Mesenchymal stem cell (in vitro differentiated cells and primary cell): ENCODE data around the gene CD177.
"Not testable (repeated sequence)": the region's sequence is repeated elsewhere in the genome, so short reads cannot be mapped to it uniquely, and the experiment has no call there.

Source experiments
- DNase-seq: peaks from one replicate; pipeline ENCODE4 v3.0.0-alpha.2; 2013
- H2AFZ ChIP-seq: one replicate; pipeline ENCODE4 v1.6.1; 2013; ENCODE audit warnings: low read depth, mild to moderate bottlenecking, control low read depth, inconsistent platforms, low read length, moderate library complexity
- H2AK5ac ChIP-seq: 2 replicates; pipeline ENCODE4 v1.6.1; 2013; ENCODE audit warnings: low read length, moderate library complexity, mild to moderate bottlenecking, inconsistent platforms; ENCODE audit not compliant: severe bottlenecking
- H2BK120ac ChIP-seq: one replicate; pipeline ENCODE4 v1.6.1; 2013; ENCODE audit warnings: low read depth, mild to moderate bottlenecking, inconsistent platforms, low read length, moderate library complexity
- H2BK12ac ChIP-seq, 2 experiments: one replicate each; pipeline ENCODE4 v1.6.1; 2013; ENCODE audit warnings: inconsistent platforms in 2 of 2, low read length in 2 of 2, mild to moderate bottlenecking in 2 of 2, moderate library complexity in 2 of 2, control low read depth in 1 of 2
- H2BK15ac ChIP-seq: one replicate; pipeline ENCODE4 v1.6.1; 2013; ENCODE audit warnings: mild to moderate bottlenecking, low read depth, inconsistent platforms; ENCODE audit not compliant: poor library complexity, severe bottlenecking
- H2BK5ac ChIP-seq: 2 replicates; pipeline ENCODE4 v1.6.1; 2013; ENCODE audit warnings: low read depth, mild to moderate bottlenecking, low read length, control low read depth, inconsistent platforms; ENCODE audit not compliant: poor library complexity, severe bottlenecking
- H3K14ac ChIP-seq, 2 experiments: one replicate each; pipeline ENCODE4 v1.6.1; 2013; ENCODE audit warnings: inconsistent platforms in 2 of 2, low read length in 2 of 2, control low read depth in 1 of 2, mild to moderate bottlenecking in 1 of 2, moderate library complexity in 1 of 2
- H3K18ac ChIP-seq, 2 experiments: one replicate each; pipeline ENCODE4 v1.6.1; 2013; ENCODE audit warnings: inconsistent platforms in 2 of 2, low read length in 2 of 2, control low read depth in 1 of 2, low read depth in 1 of 2, mild to moderate bottlenecking in 1 of 2
- H3K23ac ChIP-seq, 2 experiments: one replicate each; pipeline ENCODE4 v1.6.1; 2013; ENCODE audit warnings: inconsistent platforms in 2 of 2, low read length in 2 of 2, mild to moderate bottlenecking in 2 of 2, moderate library complexity in 2 of 2, control low read depth in 1 of 2
- H3K27ac ChIP-seq: 2 replicates; pipeline ENCODE4 v1.5.1; 2013; ENCODE audit warnings: mild to moderate bottlenecking, moderate library complexity, low read length, control low read depth, inconsistent platforms; ENCODE audit not compliant: poor library complexity, severe bottlenecking
- H3K27me3 ChIP-seq, 2 experiments: 2 replicates each; pipeline versions ENCODE4 v1.6.1 to v1.7.0; 2013; ENCODE audit warnings: low read length in 2 of 2, mild to moderate bottlenecking in 2 of 2, moderate library complexity in 2 of 2, control low read depth in 1 of 2, inconsistent platforms in 1 of 2; ENCODE audit not compliant: control insufficient read depth in 1 of 2, insufficient read depth in 1 of 2
- H3K36me3 ChIP-seq, 2 experiments: 2 replicates each; pipeline versions ENCODE4 v1.6.1 to v1.7.0; 2013; ENCODE audit warnings: low read length in 2 of 2, control low read depth in 1 of 2, inconsistent platforms in 1 of 2, low read depth in 1 of 2, mild to moderate bottlenecking in 1 of 2; ENCODE audit not compliant: insufficient read depth in 2 of 2, control insufficient read depth in 1 of 2
- H3K4ac ChIP-seq, 2 experiments: one replicate each; pipeline ENCODE4 v1.6.1; 2013; ENCODE audit warnings: inconsistent platforms in 2 of 2, low read length in 2 of 2, mild to moderate bottlenecking in 2 of 2, moderate library complexity in 2 of 2, control low read depth in 1 of 2, low read depth in 1 of 2
- H3K4me1 ChIP-seq: 2 replicates; pipeline ENCODE4 v1.6.1; 2013; ENCODE audit warnings: low read depth, low read length, control low read depth; ENCODE audit not compliant: control insufficient read depth, insufficient read depth
- H3K4me2 ChIP-seq: 2 replicates; pipeline ENCODE4 v1.6.1; 2013; ENCODE audit warnings: low read length, mild to moderate bottlenecking, inconsistent platforms; ENCODE audit not compliant: poor library complexity, severe bottlenecking
- H3K4me3 ChIP-seq, 2 experiments: 2 replicates each; pipeline versions ENCODE4 v1.5.1 to v1.7.0; 2013; ENCODE audit warnings: low read length in 2 of 2, mild to moderate bottlenecking in 2 of 2, control low read depth in 1 of 2, low read depth in 1 of 2; ENCODE audit not compliant: insufficient read depth in 1 of 2
- H3K79me1 ChIP-seq: replicated peaks from 2 replicates; pipeline ENCODE4 v1.6.1; 2013; ENCODE audit warnings: mild to moderate bottlenecking, control low read depth, low read length, inconsistent platforms; ENCODE audit not compliant: poor library complexity, severe bottlenecking
- H3K9ac ChIP-seq: 2 replicates; pipeline ENCODE4 v1.7.0; 2013; ENCODE audit warnings: mild to moderate bottlenecking, low read length, moderate library complexity
- H3K9me3 ChIP-seq: 2 replicates; pipeline ENCODE4 v1.7.0; 2013; ENCODE audit warnings: mild to moderate bottlenecking, low read length; ENCODE audit not compliant: control insufficient read depth
- H4K8ac ChIP-seq: one replicate; pipeline ENCODE4 v1.6.1; 2013; ENCODE audit warnings: inconsistent platforms, mild to moderate bottlenecking, low read length, moderate library complexity
- H4K91ac ChIP-seq: one replicate; pipeline ENCODE4 v1.6.1; 2013; ENCODE audit warnings: mild to moderate bottlenecking, low read length, inconsistent platforms
- WGBS: methylation state at CpG from one replicate; pipeline ENCODE4 v1.1.7; 2013; ENCODE audit warnings: mixed read lengths; 5-methylcytosine and 5-hydroxymethylcytosine counted together

CD177 gene

GRCh38 chr19:43329049-43329448 lies 24.4 kb upstream of the CD177 start:
- not testable (repeated sequence) for H3K4me2 ChIP-seq, H3K4me1 ChIP-seq, H2AFZ ChIP-seq, H2AK5ac ChIP-seq, H3K9me3 ChIP-seq, H3K27ac ChIP-seq, H3K18ac ChIP-seq, H3K9ac ChIP-seq, H3K79me1 ChIP-seq, H2BK15ac ChIP-seq, H3K14ac ChIP-seq, H3K4me3 ChIP-seq, H3K23ac ChIP-seq, H2BK5ac ChIP-seq, H2BK120ac ChIP-seq, H2BK12ac ChIP-seq, DNase-seq, H4K91ac ChIP-seq, H3K36me3 ChIP-seq, H3K4ac ChIP-seq, H3K27me3 ChIP-seq, H4K8ac ChIP-seq
- WGBS = 54% methylated on average over 4 of the region's 4 CpGs

DNA sequence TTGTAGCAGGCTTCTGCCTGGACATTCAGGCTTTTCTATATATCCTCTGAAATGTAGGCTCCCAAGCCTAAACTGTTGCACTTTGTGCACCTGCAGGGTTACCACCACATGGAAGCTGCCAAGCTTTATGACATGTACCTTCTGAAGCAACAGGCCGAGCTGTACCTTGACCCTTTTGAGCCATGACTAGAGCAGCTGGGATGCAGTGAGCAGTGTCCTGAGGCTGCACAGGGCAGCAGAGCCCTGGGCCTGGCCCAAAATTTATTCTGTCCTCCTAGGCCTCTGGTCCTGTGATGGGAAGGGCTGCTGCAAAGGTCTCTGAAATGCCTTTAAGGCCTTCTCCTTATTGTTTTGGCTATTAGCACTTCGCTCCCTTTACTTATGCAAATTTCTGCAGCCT lies 23.5 kb upstream of the CD177 start:
- Histone ChIP-seq H3K9me3 (no peaks in the 10 kb centered on the region), H3K4me1 (no peaks in the 10 kb centered on the region), H2BK15ac (no peak overlapping the region), H3K4me3 (no peak overlapping the region), H3K9ac (no peak overlapping the region), H3K4me2 (no peak overlapping the region), H3K18ac (no peak overlapping the region), H2BK12ac (no peak overlapping the region), H2AFZ (no peak overlapping the region), H2BK120ac (no peak overlapping the region), H3K4ac (no peak overlapping the region), H2BK5ac (no peak overlapping the region), H4K8ac (no peak overlapping the region), H3K23ac (no peak overlapping the region), H3K14ac (no peak overlapping the region), H2AK5ac (no peak overlapping the region), H3K27me3 (no peaks in the 10 kb centered on the region), H3K36me3 (no peaks in the 10 kb centered on the region), H4K91ac (no peak overlapping the region), H3K27ac (no peak overlapping the region), H3K79me1 (no peaks in the 10 kb centered on the region)
- WGBS = 77% methylated on average over 2 of the region's 2 CpGs
- no peak for DNase-seq

GRCh38 chr19:43330726-43331434 lies 22.6 kb upstream of the CD177 start:
- 55% methylated on average over 11 of the region's 11 CpGs for WGBS
- H3K27me3 ChIP-seq = no peaks in the 10 kb centered on the region

DNA sequence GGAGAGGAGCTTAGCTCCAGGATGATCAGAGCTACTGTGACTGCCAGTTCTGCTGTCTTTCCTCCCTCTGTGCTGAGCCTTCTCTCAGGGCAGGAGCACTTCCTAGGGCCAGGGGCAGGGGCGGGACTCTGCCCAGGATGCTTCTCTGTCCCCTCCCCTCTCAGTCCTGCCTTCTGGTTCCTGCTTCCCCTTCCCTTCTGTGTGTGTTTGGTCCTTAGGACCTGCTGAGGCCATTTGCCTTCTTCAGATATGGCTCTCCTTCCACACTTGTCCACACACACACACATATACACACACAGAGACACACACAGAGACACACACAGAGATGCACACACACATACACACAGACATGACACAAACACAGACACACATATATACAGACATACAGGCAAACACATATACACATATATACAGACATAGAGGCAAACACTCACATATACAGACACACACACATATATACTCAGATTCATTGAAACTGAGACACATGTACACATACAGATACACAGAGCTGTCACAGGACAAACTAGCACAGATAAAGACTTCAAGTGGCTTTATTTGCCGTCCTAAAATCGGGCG lies 22.0 kb upstream of the CD177 start:
- Histone ChIP-seq H3K4me1 (no peaks in the 10 kb centered on the region), H4K8ac (no peak overlapping the region), H3K9me3 (no peaks in the 10 kb centered on the region), H2BK120ac (no peak overlapping the region), H3K9ac (no peak overlapping the region), H4K91ac (no peak overlapping the region), H3K79me1 (no peaks in the 10 kb centered on the region), H3K4me3 (no peak overlapping the region), H2BK15ac (no peak overlapping the region), H2AK5ac (no peak overlapping the region), H3K27me3 (no peaks in the 10 kb centered on the region), H3K27ac (no peak overlapping the region), H3K18ac (no peak overlapping the region), H3K14ac (no peak overlapping the region), H2AFZ (no peak overlapping the region), H3K4ac (no peak overlapping the region), H3K4me2 (no peak overlapping the region), H3K23ac (no peak overlapping the region), H3K36me3 (no peaks in the 10 kb centered on the region), H2BK5ac (no peak overlapping the region), H2BK12ac (no peak overlapping the region)
- DNase-seq = no peak
- 66% methylated on average over 4 of the region's 4 CpGs for WGBS

More at GRCh38 chr19:43330726-43331434, 22.6 kb upstream of the CD177 start:
- Histone ChIP-seq H2BK5ac (no peak overlapping the region), H4K8ac (no peak overlapping the region), H3K9me3 (no peaks in the 10 kb centered on the region), H3K79me1 (no peaks in the 10 kb centered on the region), H3K4ac (no peak overlapping the region), H3K14ac (no peak overlapping the region), H2BK120ac (no peak overlapping the region), H2BK12ac (no peak overlapping the region), H4K91ac (no peak overlapping the region), H2AFZ (no peak overlapping the region), H3K18ac (no peak overlapping the region), H3K36me3 (no peaks in the 10 kb centered on the region), H2BK15ac (no peak overlapping the region), H3K4me1 (no peaks in the 10 kb centered on the region), H3K27ac (no peak overlapping the region), H3K4me3 (no peak overlapping the region), H3K4me2 (no peak overlapping the region), H3K23ac (no peak overlapping the region), H2AK5ac (no peak overlapping the region), H3K9ac (no peak overlapping the region)
- no peak for DNase-seq
